Ramos (cell line): ENCODE measurements around the gene MAPK14.
"Not testable (repeated sequence)": the region's sequence is repeated elsewhere in the genome, so short reads cannot be mapped to it uniquely, and the experiment has no call there.

Experiments used
- in situ Hi-C: fragments of 300-500 bp; cut with MboI; formaldehyde crosslinking; loops from one replicate; pipeline ENCODE4 v1.14.3; 2022; ENCODE audit warnings: low sequenced_read_pairs; ENCODE audit not compliant: unreplicated experiment

Gene MAPK14

GRCh38 chr6:36066817-36067216 is 39.2 kb downstream of the MAPK14 start:
- in situ Hi-C loops, result no loop called here

DNA sequence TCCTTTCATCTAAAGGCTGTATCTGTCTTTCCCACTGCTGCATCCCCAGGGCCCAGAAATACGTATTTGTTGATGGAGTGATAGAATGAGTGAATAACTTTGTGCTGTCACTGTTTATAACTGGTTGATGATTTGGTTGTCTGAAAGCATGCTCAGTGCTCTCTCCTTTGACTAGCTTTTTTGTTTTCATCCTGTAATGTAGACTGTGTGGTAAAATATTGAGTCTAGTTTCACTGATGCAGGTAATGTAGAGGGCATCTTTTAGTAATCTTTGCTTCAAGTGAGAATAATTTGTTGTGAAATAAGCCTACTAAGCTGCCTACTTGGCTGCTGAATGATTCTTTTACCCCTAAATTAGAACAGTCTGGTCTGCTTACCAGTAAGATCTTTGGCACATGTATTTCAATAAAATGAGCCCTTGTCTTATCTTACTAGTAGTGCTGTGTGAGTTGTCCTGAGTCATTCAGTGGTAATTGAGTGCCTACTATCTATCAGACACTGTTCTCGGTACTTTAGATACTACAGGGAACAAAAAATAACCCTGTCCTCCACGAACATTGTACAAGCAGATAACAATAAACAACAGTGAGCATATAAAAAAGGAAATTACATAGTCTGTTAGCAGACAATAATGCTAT is 39.9 kb downstream of the MAPK14 start:
- in situ Hi-C loops, result no loop called here

DNA sequence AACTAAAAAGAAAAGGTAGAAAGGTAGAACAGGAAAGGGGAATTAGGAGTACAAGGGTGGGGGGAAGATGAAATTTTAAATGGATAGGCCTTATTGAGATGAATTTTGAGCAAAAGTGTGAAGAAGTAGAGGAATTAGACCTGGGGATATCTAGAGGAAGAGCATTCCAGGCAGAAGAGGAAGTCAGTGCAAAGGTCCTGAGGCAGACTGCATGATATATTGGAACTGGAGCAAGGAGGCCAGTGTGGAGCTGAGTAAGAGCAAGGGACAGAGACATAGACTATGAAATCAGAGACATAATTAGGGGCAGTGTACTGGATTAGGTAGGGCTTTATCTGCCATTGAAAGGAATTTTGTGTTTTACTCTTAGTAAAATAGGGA is 40.4 kb downstream of the MAPK14 start:
- in situ Hi-C loops, result no loop called here

DNA sequence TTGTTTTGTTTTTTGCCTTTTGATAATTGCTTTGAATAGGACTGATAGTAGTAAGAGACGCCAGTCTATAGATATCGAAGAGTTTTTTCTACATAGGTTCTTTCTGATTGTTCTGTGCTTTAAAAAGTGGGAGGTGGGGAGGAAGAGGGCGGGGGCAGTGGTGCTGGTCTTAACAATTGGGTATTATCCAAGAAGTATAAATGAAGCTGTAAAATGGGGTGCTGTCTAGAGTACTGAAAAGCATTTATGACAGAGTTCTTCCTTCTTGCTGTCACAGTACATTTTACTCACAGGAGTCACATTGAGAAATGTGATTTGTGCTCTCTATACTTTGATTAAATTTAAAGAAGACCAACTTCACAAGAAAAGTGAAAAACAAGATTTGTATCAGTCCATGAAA is 41.0 kb downstream of the MAPK14 start:
- in situ Hi-C loops, result no loop called here

GRCh38 chr6:36069573-36069972 is 42.0 kb downstream of the MAPK14 start:
- in situ Hi-C loops, result no loop called here

DNA sequence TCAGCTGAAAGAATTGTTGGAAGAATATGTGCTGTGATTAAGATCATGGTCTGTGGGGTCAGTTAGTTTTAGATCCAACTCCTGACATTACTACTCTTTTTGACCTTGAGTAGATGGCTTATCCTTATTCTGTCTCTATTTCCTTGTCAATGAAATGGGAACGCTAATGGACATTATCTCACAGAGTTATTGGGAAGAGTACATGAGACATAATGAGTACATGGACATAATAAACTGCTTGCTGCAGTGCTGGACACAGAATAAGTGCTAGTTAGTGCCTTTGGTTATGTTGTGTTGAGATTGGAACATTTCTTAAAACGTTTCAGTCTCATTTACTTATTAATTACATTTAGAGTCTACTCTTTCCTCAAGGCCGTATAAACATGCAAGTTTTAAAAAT is 42.6 kb downstream of the MAPK14 start:
- in situ Hi-C loops, result no loop called here

DNA sequence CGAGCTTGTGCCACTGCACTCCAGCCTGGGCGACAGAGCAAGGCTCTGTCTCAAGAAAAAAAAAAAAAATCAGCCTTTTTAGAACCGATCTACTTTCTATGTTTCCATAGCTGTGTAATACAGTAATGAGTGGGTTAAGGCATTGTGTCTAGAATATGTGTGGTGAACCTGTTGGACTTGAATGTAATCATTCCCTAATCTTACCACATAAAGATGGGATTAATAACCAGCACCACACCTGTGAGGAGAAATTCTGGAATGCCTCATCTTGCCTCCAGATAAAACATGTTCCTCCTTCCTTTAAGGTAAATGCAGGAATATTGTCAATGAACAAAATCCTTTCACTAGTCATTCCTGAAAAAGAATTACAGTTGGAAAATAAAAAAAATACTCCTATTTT is 43.7 kb downstream of the MAPK14 start:
- in situ Hi-C loops, result no loop called here

DNA sequence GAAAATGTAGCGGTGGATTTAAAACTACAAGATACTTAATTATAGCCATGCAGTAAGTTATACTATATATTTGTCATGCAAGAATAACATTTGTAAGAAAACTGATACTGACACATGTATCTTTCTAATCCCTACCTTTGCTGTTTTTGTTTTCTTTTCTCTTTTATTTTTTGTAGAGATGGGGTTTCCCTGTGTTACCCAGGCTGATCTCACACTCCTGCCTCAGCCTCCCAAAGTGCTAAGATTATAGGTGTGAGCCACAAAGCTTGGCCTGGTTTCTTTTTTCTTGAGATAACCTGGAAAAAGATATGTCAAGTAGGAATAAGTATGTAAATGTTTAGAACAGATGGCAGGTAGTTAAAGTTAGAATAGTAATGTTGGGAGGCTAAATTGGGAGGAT is 44.1 kb downstream of the MAPK14 start:
- in situ Hi-C loops, result no loop called here

- in situ Hi-C loops, result no loop called here
Observed at GRCh38 chr6:36072681-36073080, 45.1 kb downstream of the MAPK14 start.

DNA sequence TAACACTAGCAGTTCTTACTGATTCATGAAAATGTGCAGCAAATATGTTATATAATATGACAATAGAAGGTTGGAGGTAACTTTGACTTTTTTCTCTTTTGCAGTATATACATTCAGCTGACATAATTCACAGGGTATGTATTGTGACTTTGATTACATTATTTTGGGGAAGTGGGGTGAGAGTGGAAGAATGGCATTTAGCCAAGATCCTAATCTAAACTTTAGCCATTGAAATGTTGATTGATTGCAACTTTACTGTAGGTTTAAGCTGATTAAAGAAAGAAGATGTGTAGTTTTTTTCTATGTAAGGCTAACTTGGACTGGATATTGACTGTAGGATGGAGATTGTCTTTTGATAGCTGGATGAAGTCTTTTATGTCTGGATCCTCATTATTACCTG is 46.0 kb downstream of the MAPK14 start:
- in situ Hi-C loops, result no loop called here

- in situ Hi-C loops, result no loop called here
Observed at GRCh38 chr6:36075656-36076055, 48.0 kb downstream of the MAPK14 start.

- in situ Hi-C loops, result no loop called here
Observed at GRCh38 chr6:36076178-36077063, 48.8 kb downstream of the MAPK14 start.

GRCh38 chr6:36078159-36078558 is 50.6 kb downstream of the MAPK14 start:
- in situ Hi-C loops, result no loop called here

DNA sequence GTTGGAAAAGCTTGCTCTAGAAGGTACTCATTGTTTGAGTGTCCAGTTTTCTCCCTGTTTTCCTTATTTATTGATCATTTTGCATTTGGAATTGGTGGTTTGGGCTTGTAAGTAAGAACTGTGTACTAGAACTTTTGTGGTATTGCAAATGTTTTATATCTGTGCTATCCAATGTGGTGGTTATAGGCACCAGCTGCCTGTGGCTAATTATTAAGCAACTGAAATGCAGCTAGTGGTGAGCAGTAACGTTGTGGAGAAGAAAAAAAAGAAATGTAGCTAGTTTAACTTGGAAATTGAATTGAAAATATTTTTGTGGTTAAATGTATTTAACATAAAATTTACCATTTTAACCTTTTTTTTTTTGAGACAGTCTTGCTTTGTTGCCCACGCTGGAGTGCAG is 52.0 kb downstream of the MAPK14 start:
- in situ Hi-C loops, result no loop called here

DNA sequence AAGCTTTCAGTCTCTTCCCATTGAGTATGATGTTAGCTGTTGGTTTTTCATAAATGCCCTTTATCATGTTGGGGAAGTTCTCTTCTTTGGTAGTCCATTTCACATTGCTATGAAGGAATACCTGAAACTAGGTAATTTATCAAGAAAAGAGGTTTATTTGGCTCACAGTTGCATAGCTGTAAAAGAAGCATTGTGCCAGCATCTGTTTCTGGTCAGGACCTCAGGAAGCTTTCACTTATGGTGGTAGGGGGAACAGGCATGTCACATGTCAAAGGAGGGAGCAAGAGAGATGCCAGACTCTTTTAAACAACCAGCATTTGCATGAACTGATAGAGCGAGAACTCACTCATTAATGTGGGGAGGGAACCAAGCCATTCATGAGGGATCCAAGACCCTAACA is 54.7 kb downstream of the MAPK14 start:
- in situ Hi-C loops, result no loop called here

DNA sequence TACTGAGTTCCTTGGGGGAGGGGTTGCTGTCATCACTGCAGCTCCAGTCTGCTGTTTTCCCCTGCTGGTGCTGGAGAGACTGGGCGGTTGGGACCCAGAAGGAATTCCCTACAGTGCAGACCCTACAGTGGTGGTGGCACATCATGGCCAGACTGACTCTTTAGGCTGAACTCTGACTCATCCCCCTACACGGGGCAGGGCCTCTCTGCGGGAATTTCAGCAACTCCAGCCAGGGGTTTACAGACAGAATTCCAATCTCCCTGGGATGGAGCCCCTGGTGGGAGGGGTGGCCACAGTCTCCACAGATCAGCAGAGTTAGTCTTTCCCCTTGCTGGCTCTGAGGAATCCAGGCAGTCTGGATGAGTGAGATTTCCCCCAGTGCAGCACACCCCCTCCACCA is 55.8 kb downstream of the MAPK14 start:
- in situ Hi-C loops, result no loop called here

- in situ Hi-C loops, result not testable (repeated sequence)
Observed at GRCh38 chr6:36088204-36088603, 60.6 kb downstream of the MAPK14 start.

- in situ Hi-C loops, result no loop called here
Observed at GRCh38 chr6:36089048-36089447, 61.4 kb downstream of the MAPK14 start.

GRCh38 chr6:36094238-36094637 is 66.6 kb downstream of the MAPK14 start:
- in situ Hi-C loops, result no loop called here

- in situ Hi-C loops, result no loop called here
Observed at GRCh38 chr6:36094753-36095496, 67.3 kb downstream of the MAPK14 start.
